Ishikawa (cell line): ENCODE data around the gene SLX9.

Experiments used
- CEBPB ChIP-seq: IDR thresholded peaks from 2 replicates; pipeline ENCODE4 v1.6.1; 2012
- CREB1 ChIP-seq: IDR thresholded peaks from 2 replicates; pipeline ENCODE4 v1.6.1; 2012; ENCODE audit warnings: low read depth
- EGR1 ChIP-seq: IDR thresholded peaks from 2 replicates; pipeline ENCODE4 v1.6.1; 2012
- EP300 ChIP-seq: IDR thresholded peaks from 2 replicates; pipeline ENCODE4 v1.6.1; 2012; ENCODE audit warnings: borderline replicate concordance
- FOXM1 ChIP-seq: IDR thresholded peaks from 2 replicates; pipeline ENCODE4 v1.6.1; 2012; ENCODE audit warnings: low read depth, borderline replicate concordance
- NFIC ChIP-seq: IDR thresholded peaks from 2 replicates; pipeline ENCODE4 v1.6.1; 2012
- RAD21 ChIP-seq: IDR thresholded peaks from 2 replicates; pipeline ENCODE4 v1.6.1; 2012; ENCODE audit warnings: low read depth
- TAF1 ChIP-seq: IDR thresholded peaks from 2 replicates; pipeline ENCODE4 v1.6.1; 2012; ENCODE audit warnings: low read depth, mild to moderate bottlenecking
- TCF12 ChIP-seq: IDR thresholded peaks from 2 replicates; pipeline ENCODE4 v1.6.1; 2012; ENCODE audit warnings: low read depth
- TEAD4 ChIP-seq: IDR thresholded peaks from 2 replicates; pipeline ENCODE4 v1.6.1; 2012
- USF1 ChIP-seq: IDR thresholded peaks from 2 replicates; pipeline ENCODE4 v1.6.1; 2012
- YY1 ChIP-seq: IDR thresholded peaks from 2 replicates; pipeline ENCODE4 v1.6.1; 2012; ENCODE audit warnings: low read depth
- ZBTB7A ChIP-seq: IDR thresholded peaks from 2 replicates; pipeline ENCODE4 v1.6.1; 2012; ENCODE audit warnings: low read depth
- TF ChIP-seq, protein P1 (sequence below): IDR thresholded peaks from 2 replicates; pipeline ENCODE4 v1.6.1; 2012; ENCODE audit warnings: low read depth, mild to moderate bottlenecking
- TF ChIP-seq, protein P2 (sequence below): IDR thresholded peaks from 2 replicates; pipeline ENCODE4 v1.6.1; 2012

SLX9 gene

GRCh38 chr21:44996096-44996495, 56.3 kb downstream of the SLX9 start:
- no peak for TF ChIP-seq NFIC
- TF ChIP-seq TEAD4: no peak
- TF ChIP-seq USF1: no peak
- TF ChIP-seq CEBPB: no peak

DNA sequence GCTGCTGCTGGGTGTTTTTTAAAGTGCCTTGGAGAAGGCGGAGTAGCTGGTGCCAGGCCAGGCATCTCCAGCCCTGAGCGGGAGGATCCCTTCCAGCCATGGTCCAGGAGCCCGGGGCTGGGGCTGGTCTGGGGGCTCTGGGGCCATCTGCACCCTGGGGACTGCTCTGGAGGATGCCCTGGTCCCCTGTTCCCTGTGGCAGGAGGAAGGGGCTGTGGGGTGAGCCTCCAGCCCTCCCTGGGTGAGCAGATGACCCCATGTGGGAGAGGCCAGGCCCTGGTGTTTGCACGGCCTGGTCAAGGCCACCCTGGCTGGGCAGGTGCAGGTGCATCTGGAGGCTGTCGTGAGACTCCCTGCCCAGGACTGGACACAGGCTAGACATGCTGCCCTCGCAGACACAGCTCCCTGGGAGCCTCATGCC, 56.7 kb downstream of the SLX9 start:
- TF ChIP-seq, protein P1, sequence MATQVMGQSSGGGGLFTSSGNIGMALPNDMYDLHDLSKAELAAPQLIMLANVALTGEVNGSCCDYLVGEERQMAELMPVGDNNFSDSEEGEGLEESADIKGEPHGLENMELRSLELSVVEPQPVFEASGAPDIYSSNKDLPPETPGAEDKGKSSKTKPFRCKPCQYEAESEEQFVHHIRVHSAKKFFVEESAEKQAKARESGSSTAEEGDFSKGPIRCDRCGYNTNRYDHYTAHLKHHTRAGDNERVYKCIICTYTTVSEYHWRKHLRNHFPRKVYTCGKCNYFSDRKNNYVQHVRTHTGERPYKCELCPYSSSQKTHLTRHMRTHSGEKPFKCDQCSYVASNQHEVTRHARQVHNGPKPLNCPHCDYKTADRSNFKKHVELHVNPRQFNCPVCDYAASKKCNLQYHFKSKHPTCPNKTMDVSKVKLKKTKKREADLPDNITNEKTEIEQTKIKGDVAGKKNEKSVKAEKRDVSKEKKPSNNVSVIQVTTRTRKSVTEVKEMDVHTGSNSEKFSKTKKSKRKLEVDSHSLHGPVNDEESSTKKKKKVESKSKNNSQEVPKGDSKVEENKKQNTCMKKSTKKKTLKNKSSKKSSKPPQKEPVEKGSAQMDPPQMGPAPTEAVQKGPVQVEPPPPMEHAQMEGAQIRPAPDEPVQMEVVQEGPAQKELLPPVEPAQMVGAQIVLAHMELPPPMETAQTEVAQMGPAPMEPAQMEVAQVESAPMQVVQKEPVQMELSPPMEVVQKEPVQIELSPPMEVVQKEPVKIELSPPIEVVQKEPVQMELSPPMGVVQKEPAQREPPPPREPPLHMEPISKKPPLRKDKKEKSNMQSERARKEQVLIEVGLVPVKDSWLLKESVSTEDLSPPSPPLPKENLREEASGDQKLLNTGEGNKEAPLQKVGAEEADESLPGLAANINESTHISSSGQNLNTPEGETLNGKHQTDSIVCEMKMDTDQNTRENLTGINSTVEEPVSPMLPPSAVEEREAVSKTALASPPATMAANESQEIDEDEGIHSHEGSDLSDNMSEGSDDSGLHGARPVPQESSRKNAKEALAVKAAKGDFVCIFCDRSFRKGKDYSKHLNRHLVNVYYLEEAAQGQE: no peak
- TF ChIP-seq FOXM1 (no peak), RAD21 (no peak), EGR1 (no peak)

DNA sequence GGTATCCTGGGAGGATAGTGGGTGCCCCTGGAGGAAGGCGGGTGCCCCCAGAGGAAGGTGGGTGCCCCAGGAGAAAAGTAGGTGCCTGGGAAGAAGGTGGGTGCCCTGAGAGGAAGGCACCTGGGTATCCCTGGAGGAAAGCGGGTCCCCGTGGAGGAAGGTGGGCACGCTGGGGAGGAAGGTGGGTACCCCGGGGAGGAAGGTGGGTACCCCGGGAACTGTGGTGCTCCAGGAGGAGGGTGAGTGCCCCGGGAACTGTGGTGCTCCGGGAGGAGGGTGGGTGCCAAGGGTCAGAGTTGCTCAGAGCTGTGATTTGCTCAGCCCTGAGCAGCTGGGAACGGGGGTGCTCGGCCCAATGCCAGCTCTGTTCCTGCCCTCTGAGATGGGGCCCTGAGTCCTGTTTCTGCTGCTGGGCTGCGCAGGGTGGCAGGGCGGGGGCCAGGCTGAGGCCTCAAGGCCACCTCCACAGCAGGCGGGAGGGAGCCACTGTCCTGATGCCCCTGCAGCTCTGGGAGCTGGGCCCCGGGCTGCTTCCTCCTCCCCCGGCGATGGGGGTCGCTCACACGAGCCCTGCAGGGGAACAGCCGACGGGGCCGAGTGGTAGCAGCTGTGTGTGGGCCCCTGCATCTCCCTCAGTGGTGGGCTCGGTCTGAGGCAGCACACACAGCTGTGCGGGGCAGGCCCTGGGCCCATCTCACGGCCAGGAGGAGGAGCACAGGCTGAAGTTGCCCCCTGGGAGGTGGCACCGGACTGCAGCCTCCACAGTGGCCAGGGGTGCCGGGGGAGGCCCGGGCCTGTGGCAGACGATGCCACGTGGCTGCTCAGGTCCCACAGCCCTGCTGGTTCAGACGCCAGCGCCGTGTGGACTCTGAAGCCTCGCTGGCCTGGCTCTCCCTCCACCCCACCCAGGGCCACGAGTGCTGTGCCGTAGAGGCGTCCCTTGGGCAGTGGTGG, 57.4 kb downstream of the SLX9 start:
- TF ChIP-seq TCF12: no peak

GRCh38 chr21:44998086-44998620, 58.3 kb downstream of the SLX9 start:
- TF ChIP-seq NFIC (no peak), CEBPB (no peak)

GRCh38 chr21:44998621-44999427, 59.0 kb downstream of the SLX9 start:
- TF ChIP-seq ZBTB7A: no peak
- TF ChIP-seq TAF1: no peak
- TF ChIP-seq RAD21: no peak
- TF ChIP-seq, protein P2, sequence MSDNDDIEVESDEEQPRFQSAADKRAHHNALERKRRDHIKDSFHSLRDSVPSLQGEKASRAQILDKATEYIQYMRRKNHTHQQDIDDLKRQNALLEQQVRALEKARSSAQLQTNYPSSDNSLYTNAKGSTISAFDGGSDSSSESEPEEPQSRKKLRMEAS: no peak
- TF ChIP-seq, protein P1: no peak
- no peak for TF ChIP-seq USF1

GRCh38 chr21:44999428-44999971, 59.7 kb downstream of the SLX9 start:
- TF ChIP-seq, protein P2: no peak
- TF ChIP-seq FOXM1 (no peak), YY1 (no peak), TEAD4 (no peak), NFIC (no peak), RAD21 (no peak), EGR1 (no peak), TCF12 (no peak), USF1 (no peak), ZBTB7A (no peak), TAF1 (no peak), CREB1 (no peak), EP300 (no peak)
- TF ChIP-seq, protein P1: no peak
